Ishikawa (cell line): ENCODE results near the gene CCDC92B.

Experiments
- CEBPB ChIP-seq: IDR thresholded peaks from 2 replicates; pipeline ENCODE4 v1.6.1; 2012
- CREB1 ChIP-seq: IDR thresholded peaks from 2 replicates; pipeline ENCODE4 v1.6.1; 2012; ENCODE audit warnings: low read depth
- EGR1 ChIP-seq: IDR thresholded peaks from 2 replicates; pipeline ENCODE4 v1.6.1; 2012
- EP300 ChIP-seq: IDR thresholded peaks from 2 replicates; pipeline ENCODE4 v1.6.1; 2012; ENCODE audit warnings: borderline replicate concordance
- FOXM1 ChIP-seq: IDR thresholded peaks from 2 replicates; pipeline ENCODE4 v1.6.1; 2012; ENCODE audit warnings: low read depth, borderline replicate concordance
- NFIC ChIP-seq: IDR thresholded peaks from 2 replicates; pipeline ENCODE4 v1.6.1; 2012
- RAD21 ChIP-seq: IDR thresholded peaks from 2 replicates; pipeline ENCODE4 v1.6.1; 2012; ENCODE audit warnings: low read depth
- TAF1 ChIP-seq: IDR thresholded peaks from 2 replicates; pipeline ENCODE4 v1.6.1; 2012; ENCODE audit warnings: low read depth, mild to moderate bottlenecking
- TCF12 ChIP-seq: IDR thresholded peaks from 2 replicates; pipeline ENCODE4 v1.6.1; 2012; ENCODE audit warnings: low read depth
- TEAD4 ChIP-seq: IDR thresholded peaks from 2 replicates; pipeline ENCODE4 v1.6.1; 2012
- YY1 ChIP-seq: IDR thresholded peaks from 2 replicates; pipeline ENCODE4 v1.6.1; 2012; ENCODE audit warnings: low read depth
- ZBTB7A ChIP-seq: IDR thresholded peaks from 2 replicates; pipeline ENCODE4 v1.6.1; 2012; ENCODE audit warnings: low read depth
- TF ChIP-seq, protein P1 (sequence below): IDR thresholded peaks from 2 replicates; pipeline ENCODE4 v1.6.1; 2012
- TF ChIP-seq, protein P2 (sequence below): IDR thresholded peaks from 2 replicates; pipeline ENCODE4 v1.6.1; 2012; ENCODE audit warnings: low read depth, mild to moderate bottlenecking
- TF ChIP-seq, protein P3 (sequence below): IDR thresholded peaks from 2 replicates; pipeline ENCODE4 v1.6.1; 2012

The CCDC92B gene

DNA sequence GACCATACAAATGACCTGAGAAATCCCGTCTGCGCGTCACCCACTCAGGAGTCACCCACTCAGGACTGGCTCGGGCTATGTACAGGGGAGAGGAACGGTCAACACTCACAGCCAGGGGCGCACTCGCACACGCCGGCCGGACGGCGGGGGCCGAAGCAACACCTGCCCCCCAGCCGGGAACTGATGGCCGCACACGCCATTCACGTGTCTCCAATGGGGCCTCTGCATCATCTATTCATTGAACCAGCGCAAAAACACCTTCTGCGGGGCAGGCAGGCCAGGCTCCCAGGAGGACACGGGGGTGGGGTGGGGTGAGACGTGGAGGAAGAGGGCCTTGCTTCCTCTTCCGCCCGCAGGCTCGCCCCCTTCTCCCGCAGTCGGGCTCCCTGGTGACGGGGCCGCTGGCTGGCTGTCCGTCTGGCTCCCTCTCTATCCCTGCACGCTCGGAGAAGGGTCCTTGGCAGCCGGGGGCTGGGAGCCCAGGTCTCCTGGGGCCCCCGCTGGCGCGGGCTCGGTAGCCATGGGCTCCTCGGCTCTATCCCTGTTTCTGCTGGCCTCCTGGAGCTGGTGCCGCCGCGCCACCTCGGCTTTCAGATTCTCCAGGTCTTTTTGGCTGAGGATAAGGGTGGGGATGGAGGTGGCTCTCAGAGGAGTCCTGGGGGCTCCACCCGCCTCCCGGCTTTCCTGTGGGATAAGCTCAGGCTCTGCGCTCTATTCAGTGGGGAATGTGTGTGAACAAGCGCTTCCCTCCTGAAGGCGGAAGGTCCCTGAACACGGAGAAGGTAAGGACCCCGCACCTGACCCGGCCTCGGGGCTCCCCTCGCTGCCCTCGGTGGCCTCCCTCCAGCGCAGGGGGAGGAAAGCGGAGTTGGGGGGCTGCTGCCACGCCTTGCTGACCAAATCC lies 59.0 kb downstream of the CCDC92B start:
- TF ChIP-seq RAD21 (no peak), ZBTB7A (no peak), TAF1 (no peak), TEAD4 (no peak), EGR1 (no peak), FOXM1 (no peak), EP300 (no peak), YY1 (no peak)
- TF ChIP-seq, protein P1, sequence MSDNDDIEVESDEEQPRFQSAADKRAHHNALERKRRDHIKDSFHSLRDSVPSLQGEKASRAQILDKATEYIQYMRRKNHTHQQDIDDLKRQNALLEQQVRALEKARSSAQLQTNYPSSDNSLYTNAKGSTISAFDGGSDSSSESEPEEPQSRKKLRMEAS, result no peak
- TF ChIP-seq, protein P2, sequence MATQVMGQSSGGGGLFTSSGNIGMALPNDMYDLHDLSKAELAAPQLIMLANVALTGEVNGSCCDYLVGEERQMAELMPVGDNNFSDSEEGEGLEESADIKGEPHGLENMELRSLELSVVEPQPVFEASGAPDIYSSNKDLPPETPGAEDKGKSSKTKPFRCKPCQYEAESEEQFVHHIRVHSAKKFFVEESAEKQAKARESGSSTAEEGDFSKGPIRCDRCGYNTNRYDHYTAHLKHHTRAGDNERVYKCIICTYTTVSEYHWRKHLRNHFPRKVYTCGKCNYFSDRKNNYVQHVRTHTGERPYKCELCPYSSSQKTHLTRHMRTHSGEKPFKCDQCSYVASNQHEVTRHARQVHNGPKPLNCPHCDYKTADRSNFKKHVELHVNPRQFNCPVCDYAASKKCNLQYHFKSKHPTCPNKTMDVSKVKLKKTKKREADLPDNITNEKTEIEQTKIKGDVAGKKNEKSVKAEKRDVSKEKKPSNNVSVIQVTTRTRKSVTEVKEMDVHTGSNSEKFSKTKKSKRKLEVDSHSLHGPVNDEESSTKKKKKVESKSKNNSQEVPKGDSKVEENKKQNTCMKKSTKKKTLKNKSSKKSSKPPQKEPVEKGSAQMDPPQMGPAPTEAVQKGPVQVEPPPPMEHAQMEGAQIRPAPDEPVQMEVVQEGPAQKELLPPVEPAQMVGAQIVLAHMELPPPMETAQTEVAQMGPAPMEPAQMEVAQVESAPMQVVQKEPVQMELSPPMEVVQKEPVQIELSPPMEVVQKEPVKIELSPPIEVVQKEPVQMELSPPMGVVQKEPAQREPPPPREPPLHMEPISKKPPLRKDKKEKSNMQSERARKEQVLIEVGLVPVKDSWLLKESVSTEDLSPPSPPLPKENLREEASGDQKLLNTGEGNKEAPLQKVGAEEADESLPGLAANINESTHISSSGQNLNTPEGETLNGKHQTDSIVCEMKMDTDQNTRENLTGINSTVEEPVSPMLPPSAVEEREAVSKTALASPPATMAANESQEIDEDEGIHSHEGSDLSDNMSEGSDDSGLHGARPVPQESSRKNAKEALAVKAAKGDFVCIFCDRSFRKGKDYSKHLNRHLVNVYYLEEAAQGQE, result no peak

DNA sequence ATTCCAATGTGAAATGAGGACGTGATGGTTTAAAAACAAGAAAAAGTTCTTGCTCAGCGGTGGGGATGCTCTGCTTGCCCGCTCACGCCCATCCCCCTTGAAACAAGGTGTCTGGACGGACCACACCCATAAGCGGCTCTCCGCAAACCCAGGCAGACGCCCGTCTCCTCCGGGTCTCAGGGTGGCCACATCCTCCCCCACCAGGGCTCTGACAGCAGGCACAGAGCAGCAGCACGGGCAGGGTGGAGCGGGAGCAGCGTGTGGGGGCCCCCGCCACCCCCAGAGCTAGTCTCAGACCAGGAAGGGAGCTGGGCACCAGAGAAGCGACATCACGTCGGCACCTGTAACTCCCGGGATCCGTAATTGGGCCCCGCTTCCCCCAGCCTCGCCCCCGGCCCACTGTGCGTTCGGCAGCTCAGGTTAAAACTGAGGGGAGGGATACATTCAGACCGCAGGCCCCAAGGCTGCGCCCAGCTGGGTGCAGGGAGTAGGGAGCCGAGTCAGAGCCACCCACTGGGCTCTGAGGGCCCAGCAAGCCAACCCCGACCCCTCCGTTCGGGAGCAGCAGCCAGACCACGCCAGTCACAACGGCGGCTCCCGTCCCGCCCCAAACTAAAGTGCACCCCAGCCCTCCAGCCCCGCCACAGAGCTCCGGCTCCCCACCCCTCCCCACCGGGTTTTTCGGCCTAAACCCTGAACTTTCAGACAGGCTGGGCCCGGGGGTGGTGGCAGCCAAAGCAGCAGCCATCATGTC lies 59.9 kb downstream of the CCDC92B start:
- no peak for TF ChIP-seq EP300
- TF ChIP-seq, protein P1, result no peak
- no peak for TF ChIP-seq CREB1
- TF ChIP-seq TCF12, result no peak
- TF ChIP-seq NFIC, result no peak
- no peak for TF ChIP-seq ZBTB7A
- TF ChIP-seq RAD21, result no peak
- no peak for TF ChIP-seq FOXM1
- TF ChIP-seq YY1, result no peak
- no peak for TF ChIP-seq TAF1
- no peak for TF ChIP-seq TEAD4
- TF ChIP-seq EGR1, result no peak
- TF ChIP-seq CEBPB, result no peak
- TF ChIP-seq, protein P2, result no peak
- TF ChIP-seq, protein P3, sequence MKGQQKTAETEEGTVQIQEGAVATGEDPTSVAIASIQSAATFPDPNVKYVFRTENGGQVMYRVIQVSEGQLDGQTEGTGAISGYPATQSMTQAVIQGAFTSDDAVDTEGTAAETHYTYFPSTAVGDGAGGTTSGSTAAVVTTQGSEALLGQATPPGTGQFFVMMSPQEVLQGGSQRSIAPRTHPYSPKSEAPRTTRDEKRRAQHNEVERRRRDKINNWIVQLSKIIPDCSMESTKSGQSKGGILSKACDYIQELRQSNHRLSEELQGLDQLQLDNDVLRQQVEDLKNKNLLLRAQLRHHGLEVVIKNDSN, result no peak

DNA sequence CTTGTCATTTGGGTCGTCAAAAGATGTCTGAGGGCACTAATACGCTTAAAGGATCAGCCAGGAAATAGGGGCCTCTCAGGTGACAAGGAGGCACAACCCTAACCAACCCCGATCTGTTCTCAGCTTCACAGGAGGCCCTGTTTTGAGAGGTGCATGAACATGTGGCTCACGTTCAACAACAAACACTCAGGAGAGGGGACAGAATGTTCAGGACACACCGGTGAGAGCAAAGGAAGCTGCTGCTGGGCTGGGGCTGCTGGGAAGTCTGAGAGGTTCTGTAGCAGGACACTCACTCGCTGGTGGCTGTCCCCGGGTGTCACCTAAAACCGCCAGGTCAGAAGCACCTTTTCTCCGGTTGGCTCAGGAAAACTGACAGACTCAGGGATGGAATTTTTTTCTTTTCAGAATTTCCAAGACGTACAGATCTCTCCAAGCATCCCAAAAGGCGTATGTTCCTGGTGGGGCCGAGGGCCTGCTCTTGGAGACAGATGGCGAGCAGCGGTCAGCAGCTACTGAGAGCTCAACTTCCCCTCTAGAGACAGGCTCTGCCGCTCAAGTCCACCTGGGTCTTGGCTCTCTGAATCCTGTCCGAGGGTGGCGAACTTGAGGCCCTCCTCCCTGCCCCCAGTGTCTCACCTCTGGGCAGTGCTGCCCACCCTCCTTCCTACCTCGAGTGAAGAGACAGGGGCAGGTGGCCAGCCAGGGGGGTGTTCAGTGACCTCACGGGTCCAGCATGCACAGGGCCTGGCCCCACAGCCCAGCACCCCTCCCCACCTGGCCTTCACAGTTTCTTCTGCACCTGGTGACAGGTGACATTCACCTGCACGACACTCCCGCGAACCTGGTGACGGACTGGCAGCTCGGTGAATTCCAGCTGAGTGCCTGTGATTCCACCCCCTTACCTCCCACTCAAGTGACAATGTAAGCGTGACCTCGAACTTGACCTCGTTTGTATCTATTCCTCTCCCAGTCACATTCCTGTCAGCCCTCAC lies 60.8 kb downstream of the CCDC92B start:
- TF ChIP-seq EGR1 (no peak), TAF1 (no peak), ZBTB7A (no peak), TEAD4 (no peak), CREB1 (no peak), CEBPB (no peak)
- TF ChIP-seq, protein P2, result no peak

DNA sequence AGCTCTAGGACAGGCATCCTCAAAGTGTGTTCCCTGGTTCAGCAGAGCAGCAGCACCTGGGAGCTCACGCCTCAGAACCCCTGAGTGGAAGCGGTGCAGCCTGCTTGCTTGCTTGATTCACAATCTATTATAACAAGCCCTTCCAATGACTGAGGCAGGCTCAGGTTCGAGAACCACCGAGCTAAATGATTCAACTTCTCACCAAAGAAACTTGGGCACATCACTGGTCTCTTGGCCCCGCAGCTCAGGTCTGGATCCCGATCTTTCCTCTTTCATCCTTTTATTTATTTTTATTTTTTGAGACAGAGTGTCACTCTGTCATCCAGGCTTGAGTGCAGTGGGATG lies 62.4 kb downstream of the CCDC92B start:
- no peak for TF ChIP-seq NFIC
- TF ChIP-seq EGR1, result no peak
- TF ChIP-seq, protein P2, result no peak
- no peak for TF ChIP-seq CREB1
- TF ChIP-seq, protein P3, result no peak
- TF ChIP-seq TCF12, result no peak
- no peak for TF ChIP-seq TAF1
- no peak for TF ChIP-seq TEAD4
- TF ChIP-seq ZBTB7A, result no peak
- no peak for TF ChIP-seq RAD21
